HFFc6 (cell line): ENCODE results near the gene CCDC107. TPM values are rescaled to one million over a fixed set of nuclear protein-coding genes. Genes with fewer than 3 reads are reported as not detected.

Experiments used
- DNase-seq: peaks from one replicate; pipeline ENCODE4 v3.0.0-alpha.2; 2018
- H3K27ac Mint-ChIP-seq: 2 replicates; pipeline ENCODE4 v1.8.0; 2020; ENCODE audit warnings: mild to moderate bottlenecking, mixed read lengths
- H3K27me3 Mint-ChIP-seq: 2 replicates; pipeline ENCODE4 v1.8.0; 2021; ENCODE audit warnings: mild to moderate bottlenecking, moderate library complexity, mixed read lengths; ENCODE audit not compliant: insufficient read depth
- H3K36me3 Mint-ChIP-seq: 2 replicates; pipeline ENCODE4 v1.8.0; 2021; ENCODE audit warnings: low read depth, mixed read lengths
- H3K4me1 Mint-ChIP-seq: 2 replicates; pipeline ENCODE4 v1.8.0; 2020; ENCODE audit warnings: low read depth, mixed read lengths
- H3K4me3 Mint-ChIP-seq: 2 replicates; pipeline ENCODE4 v1.8.0; 2020; ENCODE audit warnings: mild to moderate bottlenecking, moderate library complexity, mixed read lengths
- H3K9me3 Mint-ChIP-seq: 2 replicates; pipeline ENCODE4 v1.8.0; 2020; ENCODE audit warnings: mild to moderate bottlenecking, mixed read lengths
- total RNA-seq, 6 experiments: library from RNA; stranded (reverse); fragmentation: NEBNext Ultra II Directional; extraction: Animal tissue kit (Norgen Biotek cat#: 25700); gene quantifications; 2 replicates in 1 of 6; 3 replicates in 5 of 6; pipeline ENCODE4 v1.2.3, GENCODE V29; 2021
- TF ChIP-seq, protein P1 (sequence below): fragments of 200-600 bp; sonication (generic); IDR thresholded peaks from 2 replicates; pipeline ENCODE4 v1.5.0; 2021; ENCODE audit warnings: antibody characterized with exemption, mild to moderate bottlenecking

Gene CCDC107
- total RNA-seq, 6 experiments from 2014 or later: 22.5 to 29.8 (median 24.6) TPM

DNA sequence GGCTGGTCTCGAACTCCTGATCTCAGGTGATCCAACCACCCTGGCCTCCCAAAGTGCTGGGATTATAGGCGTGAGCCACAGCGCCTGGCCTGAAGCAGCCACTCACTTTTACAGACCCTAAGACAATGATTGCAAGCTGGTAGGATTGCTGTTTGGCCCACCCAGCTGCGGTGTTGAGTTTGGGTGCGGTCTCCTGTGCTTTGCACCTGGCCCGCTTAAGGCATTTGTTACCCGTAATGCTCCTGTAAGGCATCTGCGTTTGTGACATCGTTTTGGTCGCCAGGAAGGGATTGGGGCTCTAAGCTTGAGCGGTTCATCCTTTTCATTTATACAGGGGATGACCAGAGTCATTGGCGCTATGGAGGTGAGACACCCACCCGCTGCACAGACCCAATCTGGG is 17.1 kb downstream of the CCDC107 start:
- no peaks in the 10 kb centered on the region for H3K36me3 Mint-ChIP-seq
- H3K9me3 Mint-ChIP-seq: no peaks in the 10 kb centered on the region
- no peak for DNase-seq
- H3K27ac Mint-ChIP-seq: no peak overlapping the region
- TF ChIP-seq, protein P1, sequence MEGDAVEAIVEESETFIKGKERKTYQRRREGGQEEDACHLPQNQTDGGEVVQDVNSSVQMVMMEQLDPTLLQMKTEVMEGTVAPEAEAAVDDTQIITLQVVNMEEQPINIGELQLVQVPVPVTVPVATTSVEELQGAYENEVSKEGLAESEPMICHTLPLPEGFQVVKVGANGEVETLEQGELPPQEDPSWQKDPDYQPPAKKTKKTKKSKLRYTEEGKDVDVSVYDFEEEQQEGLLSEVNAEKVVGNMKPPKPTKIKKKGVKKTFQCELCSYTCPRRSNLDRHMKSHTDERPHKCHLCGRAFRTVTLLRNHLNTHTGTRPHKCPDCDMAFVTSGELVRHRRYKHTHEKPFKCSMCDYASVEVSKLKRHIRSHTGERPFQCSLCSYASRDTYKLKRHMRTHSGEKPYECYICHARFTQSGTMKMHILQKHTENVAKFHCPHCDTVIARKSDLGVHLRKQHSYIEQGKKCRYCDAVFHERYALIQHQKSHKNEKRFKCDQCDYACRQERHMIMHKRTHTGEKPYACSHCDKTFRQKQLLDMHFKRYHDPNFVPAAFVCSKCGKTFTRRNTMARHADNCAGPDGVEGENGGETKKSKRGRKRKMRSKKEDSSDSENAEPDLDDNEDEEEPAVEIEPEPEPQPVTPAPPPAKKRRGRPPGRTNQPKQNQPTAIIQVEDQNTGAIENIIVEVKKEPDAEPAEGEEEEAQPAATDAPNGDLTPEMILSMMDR: no peak
- H3K4me3 Mint-ChIP-seq: peak overlapping the region; percentile 26; the same call in 1 of the 2 replicates
- peaks cover 18% of the 10 kb centered on the region for H3K27me3 Mint-ChIP-seq
- H3K4me1 Mint-ChIP-seq: peaks cover 46% of the 10 kb centered on the region

DNA sequence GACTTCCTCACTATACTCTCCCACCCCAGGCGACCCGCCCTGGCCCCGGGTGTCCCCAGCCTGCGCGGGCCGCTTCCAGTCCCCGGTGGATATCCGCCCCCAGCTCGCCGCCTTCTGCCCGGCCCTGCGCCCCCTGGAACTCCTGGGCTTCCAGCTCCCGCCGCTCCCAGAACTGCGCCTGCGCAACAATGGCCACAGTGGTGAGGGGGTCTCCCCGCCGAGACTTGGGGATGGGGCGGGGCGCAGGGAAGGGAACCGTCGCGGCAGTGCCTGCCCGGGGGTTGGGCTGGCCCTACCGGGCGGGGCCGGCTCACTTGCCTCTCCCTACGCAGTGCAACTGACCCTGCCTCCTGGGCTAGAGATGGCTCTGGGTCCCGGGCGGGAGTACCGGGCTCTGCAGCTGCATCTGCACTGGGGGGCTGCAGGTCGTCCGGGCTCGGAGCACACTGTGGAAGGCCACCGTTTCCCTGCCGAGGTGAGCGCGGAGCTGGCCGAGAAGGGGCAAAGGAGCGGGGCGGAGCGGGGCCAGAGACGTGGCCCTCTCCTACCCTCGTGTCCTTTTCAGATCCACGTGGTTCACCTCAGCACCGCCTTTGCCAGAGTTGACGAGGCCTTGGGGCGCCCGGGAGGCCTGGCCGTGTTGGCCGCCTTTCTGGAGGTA is 17.8 kb downstream of the CCDC107 start:
- peaks cover 52% of the 10 kb centered on the region for H3K4me1 Mint-ChIP-seq
- no peaks in the 10 kb centered on the region for H3K9me3 Mint-ChIP-seq
- H3K4me3 Mint-ChIP-seq: peak overlapping the region; percentile 26; the same call in 1 of the 2 replicates
- no peaks in the 10 kb centered on the region for H3K36me3 Mint-ChIP-seq
- TF ChIP-seq, protein P1: no peak
- H3K27me3 Mint-ChIP-seq: peaks cover 23% of the 10 kb centered on the region
- H3K27ac Mint-ChIP-seq: no peak overlapping the region
- no peak for DNase-seq

DNA sequence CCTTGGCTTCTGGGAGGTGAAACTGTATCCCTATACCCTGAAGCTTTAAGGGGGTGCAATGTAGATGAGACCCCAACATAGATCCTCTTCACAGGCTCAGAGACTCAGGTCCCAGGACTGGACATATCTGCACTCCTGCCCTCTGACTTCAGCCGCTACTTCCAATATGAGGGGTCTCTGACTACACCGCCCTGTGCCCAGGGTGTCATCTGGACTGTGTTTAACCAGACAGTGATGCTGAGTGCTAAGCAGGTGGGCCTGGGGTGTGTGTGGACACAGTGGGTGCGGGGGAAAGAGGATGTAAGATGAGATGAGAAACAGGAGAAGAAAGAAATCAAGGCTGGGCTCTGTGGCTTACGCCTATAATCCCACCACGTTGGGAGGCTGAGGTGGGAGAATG is 21.0 kb downstream of the CCDC107 start:
- peaks cover 23% of the 10 kb centered on the region for H3K36me3 Mint-ChIP-seq
- H3K4me1 Mint-ChIP-seq: peaks cover 76% of the 10 kb centered on the region
- TF ChIP-seq, protein P1: no peak
- H3K27ac Mint-ChIP-seq: peak overlapping the region; percentile 22; the same call in 1 of the 2 replicates
- peaks cover 31% of the 10 kb centered on the region for H3K27me3 Mint-ChIP-seq
- no peak overlapping the region for H3K4me3 Mint-ChIP-seq
- no peaks in the 10 kb centered on the region for H3K9me3 Mint-ChIP-seq
- DNase-seq: no peak

GRCh38 chr9:35679766-35680330 is 21.8 kb downstream of the CCDC107 start:
- H3K4me1 Mint-ChIP-seq: peaks cover 76% of the 10 kb centered on the region
- H3K36me3 Mint-ChIP-seq: peaks cover 30% of the 10 kb centered on the region
- H3K9me3 Mint-ChIP-seq: no peaks in the 10 kb centered on the region
- peaks cover 31% of the 10 kb centered on the region for H3K27me3 Mint-ChIP-seq
- TF ChIP-seq, protein P1: no peak
- peak overlapping the region; percentile 79 for H3K27ac Mint-ChIP-seq
- peak overlapping the region; percentile 23; the same call in 1 of the 2 replicates for H3K4me3 Mint-ChIP-seq
- DNase-seq: no peak

- DNase-seq: peak; percentile 79
- H3K27me3 Mint-ChIP-seq: peaks cover 28% of the 10 kb centered on the region
- H3K4me3 Mint-ChIP-seq: peak overlapping the region; percentile 23; the same call in 1 of the 2 replicates
- H3K36me3 Mint-ChIP-seq: peaks cover 35% of the 10 kb centered on the region
- no peaks in the 10 kb centered on the region for H3K9me3 Mint-ChIP-seq
- H3K27ac Mint-ChIP-seq: peak overlapping the region; percentile 79
- TF ChIP-seq, protein P1: no peak
- H3K4me1 Mint-ChIP-seq: peaks cover 81% of the 10 kb centered on the region
Measured at GRCh38 chr9:35680331-35681105, 22.4 kb downstream of the CCDC107 start.
